PC-3 (cell line): ENCODE data around the gene LACTBL1. TPM values are rescaled to one million over a fixed set of nuclear protein-coding genes. Genes with fewer than 3 reads are reported as not detected.

Source experiments
- ATAC-seq: fragments of 200-7000 bp; cut with Tn5 transposase; 2 replicates; pipeline ENCODE4 v1.9.1; 2020; ENCODE audit warnings: mild to moderate bottlenecking, moderate library complexity
- Bru-seq: library from RNA; stranded (reverse); fragments of 400-500 nt; gene quantifications from one replicate; lab custom pipeline; 2021; lab: Mats Ljungman, UMichigan
- BruChase-seq, 2 experiments: library from RNA; stranded (reverse); fragments of 400-500 nt; gene quantifications; one replicate each; lab custom pipeline; 2021; lab: Mats Ljungman, UMichigan
- BruUV-seq: library from RNA; stranded (reverse); fragments of 400-500 nt; replicated peaks from 2 replicates; lab custom pipeline; 2021; lab: Mats Ljungman, UMichigan
- CTCF ChIA-PET: fragments of 300-600 bp; sonication (Branson Sonifier 250); formaldehyde crosslinking; loops from one replicate; lab custom pipeline; 2022; ENCODE audit warnings: antibody characterized with exemption; lab: Charles Lee
- POLR2A ChIA-PET: fragments of 300-600 bp; sonication (Branson Sonifier 250); formaldehyde crosslinking; loops from one replicate; lab custom pipeline; 2022; ENCODE audit warnings: antibody characterized with exemption; ENCODE audit not compliant: unreplicated experiment; lab: Charles Lee
- DNase-seq: peaks from one replicate; pipeline ENCODE4 v3.0.0-alpha.2; 2015
- H2AFZ ChIP-seq: fragments of 300-600 bp; sonication (generic); 2 replicates; pipeline ENCODE4 v1.6.0; 2016; ENCODE audit warnings: antibody characterized with exemption, low read length
- H3F3A ChIP-seq: fragments of 300-600 bp; sonication (generic); one replicate; pipeline ENCODE4 v1.6.0; 2017; ENCODE audit warnings: antibody characterized with exemption, low read length, control low read depth, mild to moderate bottlenecking; ENCODE audit not compliant: unreplicated experiment
- H3K27ac ChIP-seq: fragments of 300-600 bp; sonication (generic); 2 replicates; pipeline ENCODE4 v1.5.1; 2016; ENCODE audit warnings: mild to moderate bottlenecking, low read length
- H3K27me3 ChIP-seq: fragments of 300-600 bp; sonication (generic); 2 replicates; pipeline ENCODE4 v1.6.1; 2016; ENCODE audit warnings: low read length, mixed read lengths
- H3K36me3 ChIP-seq: fragments of 300-600 bp; sonication (generic); 2 replicates; pipeline ENCODE4 v1.6.1; 2016; ENCODE audit warnings: low read depth, mixed run types, low read length, mixed read lengths
- H3K4me1 ChIP-seq: fragments of 300-600 bp; sonication (generic); 2 replicates; pipeline ENCODE4 v1.5.1; 2016; ENCODE audit warnings: low read length; ENCODE audit not compliant: insufficient read depth
- H3K4me2 ChIP-seq: fragments of 300-600 bp; sonication (generic); 2 replicates; pipeline ENCODE4 v1.6.0; 2016; ENCODE audit warnings: low read length
- H3K4me3 ChIP-seq: fragments of 300-600 bp; sonication (generic); 2 replicates; pipeline ENCODE4 v1.5.1; 2016; ENCODE audit warnings: mild to moderate bottlenecking, low read length, mixed read lengths
- H3K79me2 ChIP-seq: fragments of 300-600 bp; sonication (generic); 2 replicates; pipeline ENCODE4 v1.6.1; 2017; ENCODE audit warnings: low read length, mixed read lengths
- H3K9ac ChIP-seq: fragments of 300-600 bp; sonication (generic); 2 replicates; pipeline ENCODE4 v1.6.0; 2016; ENCODE audit warnings: mild to moderate bottlenecking, low read length
- H3K9me2 ChIP-seq: fragments of 300-600 bp; sonication (generic); replicated peaks from 2 replicates; pipeline ENCODE4 v1.6.1; 2016; ENCODE audit warnings: mixed run types, low read length, mixed read lengths
- H3K9me3 ChIP-seq: fragments of 300-600 bp; sonication (generic); 2 replicates; pipeline ENCODE4 v1.6.1; 2016; ENCODE audit warnings: low read length, mixed read lengths
- H4K20me1 ChIP-seq: fragments of 300-600 bp; sonication (generic); 2 replicates; pipeline ENCODE4 v1.6.1; 2016; ENCODE audit warnings: low read length, mixed read lengths
- EZH2 ChIP-seq: fragments of 300-600 bp; sonication (generic); IDR thresholded peaks from one replicate; pipeline ENCODE4 v1.6.1; 2017; ENCODE audit warnings: antibody characterized with exemption, mild to moderate bottlenecking, low read length; ENCODE audit not compliant: unreplicated experiment
- EZH2phosphoT487 ChIP-seq: fragments of 300-600 bp; sonication (generic); IDR thresholded peaks from 2 replicates; pipeline ENCODE4 v1.6.1; 2018; ENCODE audit warnings: mild to moderate bottlenecking, antibody characterized with exemption, low read length, borderline replicate concordance
- intact Hi-C: fragments of 100-400 bp; cut with micrococcal nuclease; formaldehyde crosslinking; loops from 2 replicates; pipeline ENCODE4 v1.9.0; 2023
- long read RNA-seq: library from polyadenylated mRNA; unstranded; transcript quantifications from one replicate; pipeline ENCODE4 v2.0.0, GENCODE V29; 2021; ENCODE audit not compliant: unreplicated experiment
- total RNA-seq: library from RNA; depleted of rRNA; stranded (reverse); fragments of >200 nt; gene quantifications from 2 replicates; pipeline ENCODE4 v1.2.3, GENCODE V29; 2014; rRNA removed
- TF ChIP-seq, protein P1 (sequence below): fragments of 300-600 bp; sonication (generic); conservative IDR thresholded peaks from 2 replicates; pipeline ENCODE4 v1.5.1; 2017; ENCODE audit warnings: antibody characterized with exemption, low read depth, mild to moderate bottlenecking, low read length

Gene LACTBL1, protein sequence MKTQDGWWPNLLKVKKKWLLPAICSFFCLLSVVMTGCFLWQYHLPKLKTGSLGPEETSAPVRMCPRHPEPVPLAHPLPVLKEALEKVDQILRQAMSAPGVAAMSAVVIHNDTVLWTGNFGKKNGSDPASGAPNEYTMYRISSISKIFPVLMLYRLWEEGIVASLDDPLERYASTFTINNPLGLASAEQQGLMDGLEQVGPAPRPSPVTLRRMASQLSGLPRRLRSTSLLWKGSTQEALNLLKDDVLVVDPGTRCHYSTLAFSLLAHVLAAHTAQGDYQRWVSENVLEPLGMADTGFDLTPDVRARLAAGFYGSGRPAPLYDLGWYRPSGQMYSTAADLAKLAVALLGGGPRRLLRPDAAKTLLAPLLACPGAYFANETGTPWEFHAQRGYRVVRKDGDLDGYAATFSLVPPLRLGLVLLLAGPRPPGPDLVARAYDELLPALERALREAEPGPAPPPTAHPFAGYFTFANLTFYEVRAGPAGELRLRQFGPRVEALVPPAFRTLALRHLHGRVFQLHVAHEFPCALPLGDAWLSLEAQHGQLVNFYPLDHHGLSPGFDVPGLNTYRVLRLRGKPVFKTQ
- not detected in 2 replicates for total RNA-seq
- Bru-seq, nascent RNA, result not detected
- BruChase-seq, experiment 1, labeled RNA remaining after a 6-hour chase, result percentile 11 among the genes with signal in this experiment
- percentile 13 among the genes with signal in this experiment for BruChase-seq, experiment 2, labeled RNA remaining after a 2-hour chase
- long read RNA-seq, result 0 reads

DNA sequence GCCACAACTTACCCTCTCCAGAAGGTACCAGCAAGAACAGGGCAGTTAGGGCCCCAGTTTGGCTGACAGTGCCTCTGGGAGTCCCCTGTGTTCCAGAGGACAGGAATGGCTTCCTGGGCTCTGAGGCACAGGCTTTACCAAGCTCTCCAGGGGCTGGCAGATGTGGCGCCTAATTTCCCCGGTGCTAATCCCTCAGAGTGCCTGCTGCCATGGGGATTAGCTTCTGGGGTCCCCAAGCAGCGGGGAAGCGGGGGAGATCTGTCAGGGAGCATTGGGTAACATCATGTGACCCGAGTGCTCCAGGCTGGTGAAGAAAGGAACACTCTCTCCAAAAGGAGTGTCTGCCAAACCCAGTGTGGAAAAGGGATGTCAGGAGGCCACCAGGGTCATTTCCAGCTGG, at the start of gene LACTBL1:
TSS of gene LACTBL1 (minus strand) at position 107 of the 400 bp plus-strand sequence. CDS start 550 bp downstream, outside the sequence.
- no peaks in the 10 kb centered on the region for H3K36me3 ChIP-seq
- no TSS peak for BruUV-seq
- TF ChIP-seq, protein P1, sequence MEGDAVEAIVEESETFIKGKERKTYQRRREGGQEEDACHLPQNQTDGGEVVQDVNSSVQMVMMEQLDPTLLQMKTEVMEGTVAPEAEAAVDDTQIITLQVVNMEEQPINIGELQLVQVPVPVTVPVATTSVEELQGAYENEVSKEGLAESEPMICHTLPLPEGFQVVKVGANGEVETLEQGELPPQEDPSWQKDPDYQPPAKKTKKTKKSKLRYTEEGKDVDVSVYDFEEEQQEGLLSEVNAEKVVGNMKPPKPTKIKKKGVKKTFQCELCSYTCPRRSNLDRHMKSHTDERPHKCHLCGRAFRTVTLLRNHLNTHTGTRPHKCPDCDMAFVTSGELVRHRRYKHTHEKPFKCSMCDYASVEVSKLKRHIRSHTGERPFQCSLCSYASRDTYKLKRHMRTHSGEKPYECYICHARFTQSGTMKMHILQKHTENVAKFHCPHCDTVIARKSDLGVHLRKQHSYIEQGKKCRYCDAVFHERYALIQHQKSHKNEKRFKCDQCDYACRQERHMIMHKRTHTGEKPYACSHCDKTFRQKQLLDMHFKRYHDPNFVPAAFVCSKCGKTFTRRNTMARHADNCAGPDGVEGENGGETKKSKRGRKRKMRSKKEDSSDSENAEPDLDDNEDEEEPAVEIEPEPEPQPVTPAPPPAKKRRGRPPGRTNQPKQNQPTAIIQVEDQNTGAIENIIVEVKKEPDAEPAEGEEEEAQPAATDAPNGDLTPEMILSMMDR, result no peak
- no peak for TF ChIP-seq EZH2
- TF ChIP-seq EZH2phosphoT487, result no peak
- H2AFZ ChIP-seq, result no peak within 1 kb of the TSS
- no peaks in the 10 kb centered on the region for H3K27me3 ChIP-seq
- H3F3A ChIP-seq, result no peaks in the 10 kb centered on the region
- no peaks in the 10 kb centered on the region for H3K79me2 ChIP-seq
- ATAC-seq, result no peak
- H3K27ac ChIP-seq, result no peak within 1 kb of the TSS
- H3K4me2 ChIP-seq, result no peak within 1 kb of the TSS
- H3K4me1 ChIP-seq, result peaks cover 17% of the 10 kb centered on the region
- H3K9me3 ChIP-seq, result no peaks in the 10 kb centered on the region
- no peak within 1 kb of the TSS for H3K9ac ChIP-seq
- intact Hi-C loops, result no loop called here
- H3K9me2 ChIP-seq, result no peaks in the 10 kb centered on the region
- CTCF ChIA-PET, result no interaction called here
- no peak for DNase-seq
- no peaks in the 10 kb centered on the region for H4K20me1 ChIP-seq
- POLR2A ChIA-PET, result no interaction called here
- H3K4me3 ChIP-seq, result no peak within 1 kb of the TSS

DNA sequence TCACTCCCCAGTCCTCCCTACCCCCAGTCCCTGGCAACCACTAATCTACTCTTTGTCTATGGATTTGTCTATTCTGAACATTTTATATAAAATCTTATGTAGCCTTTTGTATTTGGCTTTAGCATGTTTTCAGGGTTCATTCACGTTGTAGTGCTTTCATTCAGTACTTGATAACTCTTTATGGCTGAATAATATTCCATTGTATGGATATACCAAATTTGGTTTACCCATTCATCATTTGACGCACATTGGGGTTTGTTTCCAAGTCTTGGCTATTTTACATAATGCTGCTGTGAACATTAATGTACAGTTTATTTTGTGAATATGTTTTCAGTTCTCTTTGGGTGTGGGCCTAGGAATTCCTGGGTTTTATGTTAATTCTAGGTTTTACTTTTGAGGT, 49.2 kb upstream of the LACTBL1 start:
- Histone ChIP-seq H2AFZ (no peak overlapping the region), H4K20me1 (peaks cover 61% of the 10 kb centered on the region), H3K4me2 (peak overlapping the region; percentile 98), H3K27ac (no peak overlapping the region), H3K9ac (peak overlapping the region; percentile 97; the same call in 1 of the 2 replicates), H3K36me3 (peaks cover 11% of the 10 kb centered on the region; the same call in 1 of the 2 replicates), H3K27me3 (no peaks in the 10 kb centered on the region), H3K9me2 (no peaks in the 10 kb centered on the region), H3K4me1 (peaks cover 31% of the 10 kb centered on the region; the same call in 1 of the 2 replicates), H3K4me3 (peak overlapping the region; percentile 94), H3K79me2 (peaks cover 80% of the 10 kb centered on the region), H3K9me3 (no peaks in the 10 kb centered on the region), H3F3A (no peaks in the 10 kb centered on the region)
- DNase-seq, result no peak
- intact Hi-C loops, result loop anchor here (2.0 kb wide), 1 partner anchor 25 kb away; no protein-coding TSS in a partner anchor
- ChIA-PET CTCF (no interaction called here), POLR2A (no interaction called here)
- BruUV-seq, result no TSS peak
- TF ChIP-seq EZH2phosphoT487, result no peak
- no peak for TF ChIP-seq EZH2
- TF ChIP-seq, protein P1, result no peak
- ATAC-seq, result no peak
